Breast epithelium (tissue), 4 donors: ENCODE data around the gene ADAM8. TPM values are rescaled to one million over a fixed set of nuclear protein-coding genes. Genes with fewer than 3 reads are reported as not detected.
A peak's percentile ranks its signal among the peaks of the same experiment; 100 is the strongest.

Experiments used
- DNase-seq, 2 donors: peaks; one replicate each; pipeline ENCODE4 v3.0.0-alpha.2; 2019; ENCODE audit warnings: low spot score in 2 of 2
- H3K27ac ChIP-seq, 2 donors: fragments of 200-600 bp; sonication (generic) in 1 of 2; one replicate each; pipeline ENCODE4 v1.5.1; 2016 to 2019; ENCODE audit warnings: mild to moderate bottlenecking in 1 of 2
- H3K27me3 ChIP-seq, 2 donors: fragments of 200-600 bp; sonication (generic) in 1 of 2; one replicate each; pipeline versions ENCODE4 v1.5.1 to v1.6.0; 2017 to 2019; ENCODE audit warnings: control low read depth in 1 of 2, mild to moderate bottlenecking in 1 of 2
- H3K36me3 ChIP-seq: fragments of 200-600 bp; one replicate; pipeline ENCODE4 v1.5.1; 2019
- H3K4me1 ChIP-seq, 2 donors: fragments of 200-600 bp; sonication (generic); one replicate each; pipeline ENCODE4 v1.5.1; 2016 to 2019; ENCODE audit warnings: control low read depth in 1 of 2
- H3K4me3 ChIP-seq, 3 donors: fragments of 200-600 bp; sonication (generic); 1 replicate in 2 of 3; 2 replicates in 1 of 3; pipeline ENCODE4 v1.5.1; 2016 to 2019; ENCODE audit warnings: mild to moderate bottlenecking in 3 of 3, moderate library complexity in 2 of 3
- H3K9me3 ChIP-seq, 2 donors: fragments of 200-600 bp; sonication (generic) in 1 of 2; one replicate each; pipeline ENCODE4 v1.5.1; 2016 to 2019; ENCODE audit warnings: control low read depth in 1 of 2
- CTCF ChIP-seq, 3 donors: fragments of 450-650 bp; IDR thresholded peaks; one replicate each; pipeline ENCODE4 v1.5.1; 2016 to 2017; ENCODE audit warnings: antibody characterized with exemption in 3 of 3, mild to moderate bottlenecking in 3 of 3, moderate library complexity in 3 of 3
- POLR2A ChIP-seq: fragments of 450-650 bp; IDR thresholded peaks from one replicate; pipeline ENCODE4 v1.6.1; 2016; ENCODE audit warnings: antibody characterized with exemption, mild to moderate bottlenecking, moderate library complexity
- POLR2AphosphoS5 ChIP-seq, 3 donors: sonication (generic); formaldehyde crosslinking; IDR thresholded peaks; one replicate each; pipeline ENCODE4 v1.6.1; 2017; ENCODE audit warnings: antibody characterized with exemption in 3 of 3
- intact Hi-C: fragments of 100-400 bp; cut with DNase I; formaldehyde crosslinking; loops from one replicate; pipeline ENCODE4 v1.15.1; 2023; ENCODE audit warnings: low total_unique reads
- total RNA-seq, 3 donors: library from RNA; depleted of rRNA; stranded (reverse); fragments of >200 nt; gene quantifications; one replicate each; pipeline ENCODE4 v1.1.0, GENCODE V29; 2016

The ADAM8 gene
- total RNA-seq, 3 donors from 2014 or later: 4.6 to 6.6 (median 5.0) TPM

- H3K27ac ChIP-seq: peak within 1 kb of the TSS; percentile 98 to 99
- H3K27me3 ChIP-seq: no peaks in the 10 kb centered on the region
- TF ChIP-seq POLR2A (no peak), POLR2AphosphoS5 (IDR thresholded peaks at IDR 0.05) (peak; percentile 75 to 89 (median 81))
- H3K4me1 ChIP-seq: peaks cover 0 to 7% of the 10 kb centered on the region in 2 donors
- intact Hi-C loops: no loop called here
- peak within 1 kb of the TSS; percentile 87 to 99 (median 92) for H3K4me3 ChIP-seq
- no peaks in the 10 kb centered on the region for H3K9me3 ChIP-seq
- no peaks in the 10 kb centered on the region for H3K36me3 ChIP-seq
- DNase-seq: peak; percentile 83 to 85
These were observed 31.9 kb upstream of the ADAM8 start, which contains the start of the genes TUBGCP2 and ZNF511 for GRCh38 chr10:133308421-133309099. Gene TUBGCP2, minus strand, starts transcription at chr10:133308872. Its CDS starts 5,931 bp downstream, at chr10:133302941. Gene ZNF511, plus strand, starts transcription at chr10:133308914. Its CDS starts 30 bp downstream, at chr10:133308944.

GRCh38 chr10:133307776-133308420 lies 31.2 kb upstream of the ADAM8 start:
- intact Hi-C loops: no loop called here
- H3K27ac ChIP-seq: peak overlapping the region; percentile 98 to 99
- H3K27me3 ChIP-seq: no peaks in the 10 kb centered on the region

GRCh38 chr10:133306941-133307379 lies 30.3 kb upstream of the ADAM8 start:
- DNase-seq: no peak
- Histone ChIP-seq H3K4me1 (peaks cover 0 to 7% of the 10 kb centered on the region in 2 donors), H3K36me3 (no peaks in the 10 kb centered on the region), H3K27ac (no peak overlapping the region), H3K4me3 (peak overlapping the region in 2 of 3 donors; percentile 1 to 99), H3K9me3 (no peaks in the 10 kb centered on the region), H3K27me3 (no peaks in the 10 kb centered on the region)
- TF ChIP-seq POLR2AphosphoS5 (IDR thresholded peaks at IDR 0.05) (no peak), POLR2A (no peak), CTCF (IDR thresholded peaks at IDR 0.05) (no peak)
- intact Hi-C loops: no loop called here

More at GRCh38 chr10:133307776-133308420, 31.2 kb upstream of the ADAM8 start:
- H3K4me1 ChIP-seq: peaks cover 0 to 7% of the 10 kb centered on the region in 2 donors
- H3K36me3 ChIP-seq: no peaks in the 10 kb centered on the region
- no peak for TF ChIP-seq POLR2A
- TF ChIP-seq CTCF (IDR thresholded peaks at IDR 0.05): peak; percentile 50 to 69 (median 50)
- peak in 2 of 3 donors; percentile 16 to 43 for TF ChIP-seq POLR2AphosphoS5 (IDR thresholded peaks at IDR 0.05)
- DNase-seq: peak; percentile 84 to 86
- H3K4me3 ChIP-seq: peak overlapping the region; percentile 87 to 99 (median 92)
- H3K9me3 ChIP-seq: no peaks in the 10 kb centered on the region

GRCh38 chr10:133306097-133306476 lies 29.4 kb upstream of the ADAM8 start:
- intact Hi-C loops: no loop called here
- H3K27ac ChIP-seq: no peak overlapping the region

GRCh38 chr10:133303206-133303605 lies 26.5 kb upstream of the ADAM8 start:
- Histone ChIP-seq H3K4me1 (peaks cover 0 to 7% of the 10 kb centered on the region in 2 donors), H3K27ac (no peak overlapping the region), H3K4me3 (no peak overlapping the region), H3K27me3 (no peaks in the 10 kb centered on the region), H3K9me3 (no peaks in the 10 kb centered on the region), H3K36me3 (peaks cover 13% of the 10 kb centered on the region)
- intact Hi-C loops: no loop called here
- no peak for TF ChIP-seq CTCF (IDR thresholded peaks at IDR 0.05)
- TF ChIP-seq POLR2AphosphoS5 (IDR thresholded peaks at IDR 0.05): no peak
- TF ChIP-seq POLR2A: no peak
- DNase-seq: no peak

More at GRCh38 chr10:133306097-133306476, 29.4 kb upstream of the ADAM8 start:
- Histone ChIP-seq H3K4me3 (no peak overlapping the region), H3K9me3 (no peaks in the 10 kb centered on the region), H3K27me3 (no peaks in the 10 kb centered on the region), H3K4me1 (peaks cover 0 to 7% of the 10 kb centered on the region in 2 donors), H3K36me3 (no peaks in the 10 kb centered on the region)
- no peak for DNase-seq
- no peak for TF ChIP-seq CTCF (IDR thresholded peaks at IDR 0.05)
- TF ChIP-seq POLR2AphosphoS5 (IDR thresholded peaks at IDR 0.05): no peak
- TF ChIP-seq POLR2A: no peak
